HEK293 (cell line): Measurements from ENCODE around the gene CLP1.

ENCODE experiments used
- CTCF ChIA-PET: fragments of 350-600 bp; formaldehyde crosslinking; extraction: SDS; loops from one replicate; lab custom pipeline; 2021; ENCODE audit warnings: antibody characterized with exemption; lab: Yijun Ruan, JAX
- POLR2A ChIA-PET: fragments of 300-600 bp; formaldehyde crosslinking; extraction: SDS; loops from one replicate; lab custom pipeline; 2020; ENCODE audit warnings: antibody characterized with exemption, inconsistent platforms; lab: Yijun Ruan, JAX
- H3K27ac ChIP-seq: fragments of 200-500 bp; sonication (Bioruptor generic); 2 replicates; pipeline ENCODE4 v1.5.1; 2014; ENCODE audit warnings: low read depth, low read length, control low read depth, inconsistent platforms; ENCODE audit errors: extremely low read depth
- H3K36me3 ChIP-seq, 2 experiments: fragments of 200-500 bp in 1 of 2; sonication (Bioruptor generic) in 1 of 2; 1 replicate in 1 of 2; 2 replicates in 1 of 2; pipeline ENCODE4 v1.5.1; 2014 to 2017; ENCODE audit warnings: inconsistent platforms in 2 of 2, low read length in 2 of 2; ENCODE audit not compliant: control insufficient read depth in 2 of 2, insufficient read depth in 1 of 2
- H3K4me1 ChIP-seq: fragments of 200-500 bp; sonication (Bioruptor generic); 2 replicates; pipeline ENCODE4 v1.5.1; 2014; ENCODE audit warnings: mild to moderate bottlenecking, low read length, inconsistent platforms; ENCODE audit not compliant: control insufficient read depth, insufficient read depth
- H3K4me3 ChIP-seq: 2 replicates; pipeline ENCODE4 v1.5.1; 2011; ENCODE audit warnings: low read depth, mild to moderate bottlenecking, control low read depth, low read length, moderate library complexity
- H3K9me3 ChIP-seq: fragments of 200-500 bp; sonication (Bioruptor generic); 2 replicates; pipeline ENCODE4 v1.5.1; 2014; ENCODE audit warnings: low read depth, low read length, inconsistent platforms; ENCODE audit not compliant: control insufficient read depth, insufficient read depth
- BCL11B ChIP-seq: fragments of 450-650 bp; formaldehyde crosslinking; IDR thresholded peaks from 2 replicates; pipeline ENCODE4 v1.5.1; 2016; ENCODE audit warnings: low read depth, missing biosample characterization, missing genetic modification characterization
- KLF1 ChIP-seq: fragments of 450-650 bp; formaldehyde crosslinking; IDR thresholded peaks from 2 replicates; pipeline ENCODE4 v1.5.1; 2016; ENCODE audit warnings: missing biosample characterization, missing genetic modification characterization
- REPIN1 ChIP-seq: fragments of 450-650 bp; formaldehyde crosslinking; IDR thresholded peaks from 2 replicates; pipeline ENCODE4 v1.5.1; 2017; ENCODE audit warnings: missing biosample characterization, missing genetic modification characterization, low read depth
- TSHZ1 ChIP-seq: fragments of 450-650 bp; formaldehyde crosslinking; IDR thresholded peaks from 2 replicates; pipeline ENCODE4 v1.5.1; 2016; ENCODE audit warnings: missing biosample characterization, missing genetic modification characterization, borderline replicate concordance
- ZFP69B ChIP-seq: fragments of 450-650 bp; formaldehyde crosslinking; IDR thresholded peaks from 2 replicates; pipeline ENCODE4 v1.5.1; 2016; ENCODE audit warnings: missing biosample characterization, missing genetic modification characterization
- ZNF112 ChIP-seq: fragments of 450-650 bp; formaldehyde crosslinking; IDR thresholded peaks from 2 replicates; pipeline ENCODE4 v1.5.0; 2017; ENCODE audit warnings: missing biosample characterization, missing genetic modification characterization
- ZNF16 ChIP-seq: fragments of 450-650 bp; formaldehyde crosslinking; IDR thresholded peaks from 2 replicates; pipeline ENCODE4 v1.5.1; 2016; ENCODE audit warnings: low read depth, missing biosample characterization, missing genetic modification characterization
- ZNF175 ChIP-seq: fragments of 450-650 bp; formaldehyde crosslinking; IDR thresholded peaks from 2 replicates; pipeline ENCODE4 v1.5.1; 2016; ENCODE audit warnings: missing biosample characterization, missing genetic modification characterization
- ZNF221 ChIP-seq: fragments of 450-650 bp; formaldehyde crosslinking; IDR thresholded peaks from 2 replicates; pipeline ENCODE4 v1.5.1; 2017; ENCODE audit warnings: missing biosample characterization, missing genetic modification characterization, borderline replicate concordance
- ZNF274 ChIP-seq, 2 experiments: fragments of 200-500 bp in 1 of 2; fragments of 450-650 bp in 1 of 2; sonication (Bioruptor generic) in 1 of 2; formaldehyde crosslinking in 1 of 2; IDR thresholded peaks; 2 replicates each; pipeline versions ENCODE4 v1.5.1 to v1.6.1; 2014 to 2016; ENCODE audit warnings: borderline replicate concordance in 1 of 2, inconsistent platforms in 1 of 2, low read length in 1 of 2, missing biosample characterization in 1 of 2, missing genetic modification characterization in 1 of 2
- ZNF311 ChIP-seq: fragments of 450-650 bp; formaldehyde crosslinking; IDR thresholded peaks from 2 replicates; pipeline ENCODE4 v1.5.1; 2017; ENCODE audit warnings: missing biosample characterization, missing genetic modification characterization, borderline replicate concordance
- ZNF473 ChIP-seq: fragments of 450-650 bp; formaldehyde crosslinking; IDR thresholded peaks from 2 replicates; pipeline ENCODE4 v1.5.1; 2017; ENCODE audit warnings: missing biosample characterization, missing genetic modification characterization
- ZNF571 ChIP-seq: fragments of 450-650 bp; formaldehyde crosslinking; IDR thresholded peaks from 2 replicates; pipeline ENCODE4 v1.5.0; 2017; ENCODE audit warnings: missing biosample characterization, missing genetic modification characterization
- ZNF704 ChIP-seq: fragments of 450-650 bp; formaldehyde crosslinking; IDR thresholded peaks from 2 replicates; pipeline ENCODE4 v1.5.1; 2016; ENCODE audit warnings: missing biosample characterization, missing genetic modification characterization
- ZNF785 ChIP-seq: fragments of 450-650 bp; formaldehyde crosslinking; IDR thresholded peaks from 2 replicates; pipeline ENCODE4 v1.5.1; 2016; ENCODE audit warnings: missing biosample characterization, missing genetic modification characterization
- ZNF792 ChIP-seq: fragments of 450-650 bp; formaldehyde crosslinking; IDR thresholded peaks from 2 replicates; pipeline ENCODE4 v1.5.1; 2016; ENCODE audit warnings: missing biosample characterization, missing genetic modification characterization
- TF ChIP-seq, protein P1 (sequence below): fragments of 450-650 bp; formaldehyde crosslinking; IDR thresholded peaks from 2 replicates; pipeline ENCODE4 v1.5.1; 2016; ENCODE audit warnings: missing biosample characterization, missing genetic modification characterization
- TF ChIP-seq, protein P2 (sequence below): fragments of 450-650 bp; formaldehyde crosslinking; IDR thresholded peaks from 2 replicates; pipeline ENCODE4 v1.5.1; 2016; ENCODE audit warnings: missing biosample characterization, missing genetic modification characterization

The CLP1 gene

GRCh38 chr11:57650739-57651090, 6.8 kb upstream of the CLP1 start:
- TF ChIP-seq ZNF16 (no peak), ZNF571 (no peak), REPIN1 (tag by site-specific recombination) (no peak), ZNF473 (tag by site-specific recombination) (no peak), ZNF785 (tag by site-specific recombination) (no peak), ZNF311 (tag by site-specific recombination) (no peak), ZNF274 (IDR thresholded peaks at IDR 0.05; ENCODE audit: low read length) (no peak), ZNF274 (tag by site-specific recombination; IDR thresholded peaks at IDR 0.05; ENCODE audit: borderline replicate concordance) (no peak), ZFP69B (tag by site-specific recombination) (no peak), ZNF792 (tag by site-specific recombination) (no peak), ZNF112 (tag by site-specific recombination) (no peak), ZNF221 (tag by site-specific recombination) (no peak), KLF1 (no peak), ZNF175 (tag by site-specific recombination) (no peak), TSHZ1 (tag by site-specific recombination) (no peak), BCL11B (tag by site-specific recombination) (no peak), ZNF704 (tag by site-specific recombination) (no peak)
- TF ChIP-seq, protein P1, sequence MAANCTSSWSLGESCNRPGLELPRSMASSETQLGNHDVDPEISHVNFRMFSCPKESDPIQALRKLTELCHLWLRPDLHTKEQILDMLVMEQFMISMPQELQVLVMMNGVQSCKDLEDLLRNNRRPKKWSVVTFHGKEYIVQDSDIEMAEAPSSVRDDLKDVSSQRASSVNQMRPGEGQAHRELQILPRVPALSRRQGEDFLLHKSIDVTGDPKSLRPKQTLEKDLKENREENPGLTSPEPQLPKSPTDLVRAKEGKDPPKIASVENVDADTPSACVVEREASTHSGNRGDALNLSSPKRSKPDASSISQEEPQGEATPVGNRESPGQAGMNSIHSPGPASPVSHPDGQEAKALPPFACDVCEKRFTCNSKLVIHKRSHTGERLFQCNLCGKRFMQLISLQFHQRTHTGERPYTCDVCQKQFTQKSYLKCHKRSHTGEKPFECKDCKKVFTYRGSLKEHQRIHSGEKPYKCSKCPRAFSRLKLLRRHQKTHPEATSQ (tag by site-specific recombination), result no peak
- TF ChIP-seq, protein P2, sequence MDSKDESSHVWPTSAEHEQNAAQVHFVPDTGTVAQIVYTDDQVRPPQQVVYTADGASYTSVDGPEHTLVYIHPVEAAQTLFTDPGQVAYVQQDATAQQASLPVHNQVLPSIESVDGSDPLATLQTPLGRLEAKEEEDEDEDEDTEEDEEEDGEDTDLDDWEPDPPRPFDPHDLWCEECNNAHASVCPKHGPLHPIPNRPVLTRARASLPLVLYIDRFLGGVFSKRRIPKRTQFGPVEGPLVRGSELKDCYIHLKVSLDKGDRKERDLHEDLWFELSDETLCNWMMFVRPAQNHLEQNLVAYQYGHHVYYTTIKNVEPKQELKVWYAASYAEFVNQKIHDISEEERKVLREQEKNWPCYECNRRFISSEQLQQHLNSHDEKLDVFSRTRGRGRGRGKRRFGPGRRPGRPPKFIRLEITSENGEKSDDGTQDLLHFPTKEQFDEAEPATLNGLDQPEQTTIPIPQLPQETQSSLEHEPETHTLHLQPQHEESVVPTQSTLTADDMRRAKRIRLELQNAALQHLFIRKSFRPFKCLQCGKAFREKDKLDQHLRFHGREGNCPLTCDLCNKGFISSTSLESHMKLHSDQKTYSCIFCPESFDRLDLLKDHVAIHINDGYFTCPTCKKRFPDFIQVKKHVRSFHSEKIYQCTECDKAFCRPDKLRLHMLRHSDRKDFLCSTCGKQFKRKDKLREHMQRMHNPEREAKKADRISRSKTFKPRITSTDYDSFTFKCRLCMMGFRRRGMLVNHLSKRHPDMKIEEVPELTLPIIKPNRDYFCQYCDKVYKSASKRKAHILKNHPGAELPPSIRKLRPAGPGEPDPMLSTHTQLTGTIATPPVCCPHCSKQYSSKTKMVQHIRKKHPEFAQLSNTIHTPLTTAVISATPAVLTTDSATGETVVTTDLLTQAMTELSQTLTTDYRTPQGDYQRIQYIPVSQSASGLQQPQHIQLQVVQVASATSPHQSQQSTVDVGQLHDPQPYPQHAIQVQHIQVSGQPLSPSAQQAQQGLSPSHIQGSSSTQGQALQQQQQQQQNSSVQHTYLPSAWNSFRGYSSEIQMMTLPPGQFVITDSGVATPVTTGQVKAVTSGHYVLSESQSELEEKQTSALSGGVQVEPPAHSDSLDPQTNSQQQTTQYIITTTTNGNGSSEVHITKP (tag by site-specific recombination), result no peak
- H3K27ac ChIP-seq, result no peak overlapping the region
- no peaks in the 10 kb centered on the region for H3K36me3 ChIP-seq
- H3K4me3 ChIP-seq, result no peak overlapping the region
- H3K4me1 ChIP-seq, result 0 out of 2 replicates have a peak, but pooled peaks cover 6% of the 10 kb centered on the region
- H3K9me3 ChIP-seq, result no peaks in the 10 kb centered on the region
- ChIA-PET CTCF (interaction anchor here (0.5 kb wide), 1 partner anchor 307 kb away, joined by 4 read pairs; no protein-coding TSS in a partner anchor), POLR2A (no interaction called here)
